ENCODE results near the gene RBFOX1.

The RBFOX1 gene

DNA sequence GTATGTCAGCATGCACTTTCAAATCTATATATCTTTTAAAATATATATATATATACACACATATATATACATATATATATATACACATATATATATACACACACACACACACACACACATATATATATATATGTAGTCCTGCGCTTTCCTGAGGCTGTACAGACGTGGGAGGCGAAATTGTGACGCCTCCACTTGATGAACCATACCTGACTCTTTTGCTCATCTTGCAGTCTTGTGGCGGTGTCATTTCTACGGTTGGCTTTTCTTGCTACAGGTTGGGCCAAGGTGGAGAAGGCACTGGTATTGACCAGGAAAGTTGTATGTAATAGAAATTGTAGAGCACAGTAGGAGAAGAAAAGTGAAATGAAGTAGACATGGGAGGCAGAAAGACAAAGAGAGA lies 88.2 kb downstream of the RBFOX1 start:
- no peak for DNase-seq (ENCODE audit: low spot score)

DNA sequence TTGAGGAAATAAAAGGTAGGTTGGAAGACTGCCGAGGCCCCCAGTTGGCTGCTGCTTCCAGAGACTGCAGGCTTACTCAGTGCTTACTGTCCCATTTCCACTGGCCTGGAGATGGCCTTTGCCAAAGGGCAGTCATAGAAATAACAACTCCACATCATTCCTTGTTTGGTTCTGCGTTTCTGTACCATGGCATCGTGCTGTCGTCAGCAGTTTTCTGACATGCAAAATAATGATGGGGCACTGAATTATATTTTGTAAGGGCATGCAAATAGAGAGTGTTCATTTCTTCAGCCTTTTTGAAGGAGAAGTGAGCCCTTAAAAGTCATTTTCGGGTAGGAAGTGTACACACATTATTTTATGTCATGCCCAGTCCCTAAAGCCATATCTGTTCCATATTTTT lies 88.9 kb downstream of the RBFOX1 start:
- no peak for DNase-seq (ENCODE audit: low spot score)

DNA sequence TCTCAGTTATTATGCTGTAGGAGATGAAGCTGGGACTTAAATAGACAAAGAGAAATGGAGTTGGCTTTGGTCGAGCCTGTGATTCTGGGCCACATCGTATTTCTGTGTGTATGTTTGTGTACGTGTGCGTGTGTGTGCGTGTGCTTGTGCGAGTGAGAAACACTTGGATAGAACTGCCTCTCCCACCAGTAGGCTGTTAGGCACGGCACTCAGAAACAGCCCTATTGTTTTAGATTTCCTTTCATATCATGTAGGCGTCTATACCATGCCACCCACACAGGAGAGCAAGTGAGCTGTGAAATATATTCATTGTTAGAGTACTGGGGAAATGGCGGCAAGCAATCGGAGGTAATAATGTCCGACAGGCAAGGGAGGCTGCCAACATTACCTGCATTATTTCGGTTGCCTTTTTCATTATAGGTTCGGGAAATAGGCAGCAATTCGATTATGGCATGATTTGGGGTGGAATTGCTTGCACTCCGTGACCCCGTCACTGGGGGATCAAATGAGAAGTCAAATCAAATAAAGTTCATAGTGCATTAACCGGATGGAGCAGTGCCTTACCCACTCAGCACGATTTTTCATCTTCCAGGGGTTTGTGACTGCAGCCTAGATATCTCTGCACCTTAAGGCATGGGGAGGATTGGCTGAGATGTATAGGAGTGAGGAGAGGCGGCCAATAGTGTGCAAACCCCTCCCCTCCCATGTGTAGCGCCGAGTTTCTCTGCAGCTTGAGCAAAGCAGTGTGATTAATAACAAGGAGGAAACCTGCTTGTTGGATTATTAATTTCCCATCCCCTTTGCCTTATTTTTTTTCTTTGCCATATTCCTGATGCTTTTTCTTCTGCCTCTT lies 89.6 kb downstream of the RBFOX1 start:
- no peak for DNase-seq (ENCODE audit: low spot score)

- DNase-seq (ENCODE audit: low spot score), result no peak
Observed at GRCh38 chr16:7423434-7424044, 90.9 kb downstream of the RBFOX1 start.

DNA sequence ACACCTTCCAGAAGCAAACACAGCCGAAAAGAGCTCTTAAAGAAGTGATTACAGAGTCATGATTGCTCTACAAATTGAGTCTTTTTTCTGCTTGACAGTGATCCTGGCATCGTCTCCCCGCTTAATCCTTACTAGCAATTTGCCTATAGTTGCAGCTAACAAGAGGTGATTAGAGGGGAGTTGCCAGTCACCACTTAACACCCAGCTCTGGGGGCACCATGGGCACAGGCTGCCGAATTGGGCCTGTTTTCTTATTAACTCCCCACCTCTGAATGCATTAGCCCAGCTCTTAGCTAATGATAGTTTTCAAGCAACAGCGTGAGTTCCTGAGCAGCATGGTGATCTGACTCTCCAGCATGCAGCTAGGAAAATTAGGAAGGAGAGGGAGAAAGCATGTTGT lies 93.5 kb downstream of the RBFOX1 start:
- DNase-seq (ENCODE audit: low spot score), result no peak

DNA sequence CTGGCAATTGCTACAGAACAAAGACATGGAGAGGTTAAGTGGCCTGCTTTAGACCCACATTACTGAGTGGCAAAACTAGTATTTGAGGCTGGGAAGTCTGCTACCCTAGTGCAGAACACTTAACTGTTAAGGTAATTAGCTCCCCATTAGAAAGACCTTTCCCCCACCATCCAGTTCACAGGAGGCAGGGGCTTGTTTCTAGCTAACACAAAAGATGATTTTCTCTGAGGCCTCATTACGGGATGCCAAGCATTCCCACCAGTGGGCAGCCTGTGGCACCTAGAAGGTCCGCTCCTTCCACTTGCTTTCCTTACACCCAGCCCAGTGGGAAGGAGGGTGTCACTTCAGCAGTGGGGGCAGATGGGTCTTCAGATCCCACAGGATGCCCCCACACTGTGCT lies 99.1 kb downstream of the RBFOX1 start:
- DNase-seq (ENCODE audit: low spot score), result no peak

GRCh38 chr16:7436306-7436705 lies 103.7 kb downstream of the RBFOX1 start:
- DNase-seq (ENCODE audit: low spot score), result no peak

GRCh38 chr16:7437135-7437804 lies 104.6 kb downstream of the RBFOX1 start:
- DNase-seq (ENCODE audit: low spot score), result no peak

GRCh38 chr16:7437843-7438242 lies 105.2 kb downstream of the RBFOX1 start:
- DNase-seq (ENCODE audit: low spot score), result no peak

DNA sequence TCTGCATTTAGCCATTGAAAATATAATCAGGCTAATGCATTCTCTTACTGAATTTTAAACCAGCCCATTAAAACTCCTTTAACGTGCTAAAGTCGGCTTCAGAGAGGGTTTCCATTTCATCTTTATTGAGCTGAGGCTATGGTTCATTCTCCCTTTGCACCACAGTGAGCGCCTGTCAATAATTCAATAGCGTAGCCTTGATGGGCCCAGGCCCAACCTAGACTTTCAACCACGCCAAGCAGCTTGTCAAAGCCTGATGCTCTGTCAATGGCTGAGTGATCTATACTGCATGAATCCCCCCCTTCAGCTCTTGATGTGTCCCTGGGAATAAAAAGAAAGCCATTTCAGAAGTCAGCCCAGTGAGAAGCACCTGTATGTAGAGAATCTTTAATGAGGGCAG lies 106.0 kb downstream of the RBFOX1 start:
- no peak for DNase-seq (ENCODE audit: low spot score)

DNA sequence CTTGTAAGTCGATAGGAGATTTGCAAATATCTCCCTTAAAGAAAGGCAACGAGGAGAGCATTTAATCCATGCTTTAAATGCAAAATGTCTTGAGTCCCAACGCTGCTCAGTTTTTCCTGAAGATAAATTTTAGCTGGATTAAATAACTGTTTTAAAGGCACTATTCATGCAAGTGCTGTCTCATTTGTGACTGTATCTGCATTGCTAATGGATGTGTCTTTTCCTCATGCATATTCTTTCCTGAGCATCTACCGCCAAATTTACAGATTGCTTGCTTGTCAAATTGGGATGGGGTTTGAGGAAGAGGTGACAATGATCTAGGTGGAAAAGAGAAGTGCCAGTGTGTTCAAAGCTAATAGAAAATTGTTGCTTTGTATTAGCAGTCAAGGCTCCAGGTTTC lies 106.9 kb downstream of the RBFOX1 start:
- DNase-seq (ENCODE audit: low spot score), result no peak

- no peak for DNase-seq (ENCODE audit: low spot score)
Observed at GRCh38 chr16:7440886-7441400, 108.3 kb downstream of the RBFOX1 start.

DNA sequence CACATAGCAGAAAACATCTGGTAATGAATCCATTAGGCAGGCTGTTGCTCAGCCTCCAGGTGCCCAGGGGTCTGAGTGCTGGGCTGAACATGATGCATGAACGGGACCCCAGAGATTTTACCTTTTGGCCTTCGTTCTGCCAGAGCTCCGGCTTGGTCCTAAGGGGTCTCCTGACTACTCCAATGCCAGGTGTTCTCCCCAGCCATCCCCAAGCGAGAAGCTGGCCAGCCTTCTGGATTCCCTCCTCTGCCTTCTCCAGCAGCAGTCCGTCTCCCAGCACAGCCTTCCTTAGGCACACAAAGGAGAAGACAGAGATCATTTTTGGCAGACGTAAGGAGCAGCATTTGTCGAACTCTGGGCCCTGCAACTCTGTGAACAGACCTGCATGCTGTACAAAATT lies 109.4 kb downstream of the RBFOX1 start:
- no peak for DNase-seq (ENCODE audit: low spot score)

DNA sequence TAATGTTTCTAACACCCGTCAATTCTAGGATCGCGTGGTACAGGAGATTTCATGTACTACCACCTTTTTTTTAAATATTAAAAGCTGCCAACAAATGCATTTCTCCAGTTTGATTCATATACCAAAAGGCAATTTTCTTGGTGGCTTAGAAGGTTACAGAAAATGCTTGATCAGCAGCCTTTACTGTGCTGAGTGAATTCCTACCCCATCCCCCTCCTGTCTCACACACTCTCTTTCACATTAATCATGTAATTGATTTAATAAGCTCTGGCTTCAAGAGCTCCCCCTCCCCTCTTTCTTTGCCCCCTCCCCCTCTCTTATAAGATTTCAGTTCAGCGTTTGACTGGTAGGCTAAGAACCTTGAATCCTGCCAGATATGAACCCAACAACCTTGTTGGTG lies 110.5 kb downstream of the RBFOX1 start:
- DNase-seq (ENCODE audit: low spot score), result no peak

DNA sequence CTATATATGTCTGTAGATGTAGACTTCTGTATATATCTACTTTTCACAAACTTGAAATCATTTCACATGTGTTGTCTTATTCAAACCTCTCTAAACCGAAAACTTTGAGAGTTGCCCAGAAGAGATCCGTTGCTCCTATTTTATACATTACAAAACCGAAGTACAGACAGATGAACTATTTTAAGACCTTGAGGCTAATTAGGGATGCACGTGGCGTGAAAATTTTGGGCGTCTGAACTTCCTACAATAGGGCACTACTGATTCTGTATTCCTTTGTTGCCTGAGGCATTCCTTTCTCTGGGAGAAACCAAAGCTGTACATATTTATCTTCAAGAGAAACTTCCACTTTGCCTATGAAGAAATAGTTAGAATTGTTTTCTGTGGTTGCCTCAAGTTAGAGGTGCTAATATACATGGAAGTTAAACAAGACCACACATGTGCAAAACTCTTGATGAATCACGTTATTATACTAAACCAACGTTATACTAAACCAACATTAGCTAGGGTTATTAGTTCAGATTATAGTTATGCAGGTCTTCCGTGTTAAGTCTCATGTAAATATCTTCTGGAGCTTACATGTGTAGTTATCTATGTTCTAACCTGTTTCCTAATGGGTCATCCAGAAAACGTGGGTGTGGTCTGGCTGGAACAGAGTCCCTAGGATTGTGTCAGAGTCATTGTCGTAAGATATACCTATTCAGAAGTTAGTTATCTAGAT lies 111.2 kb downstream of the RBFOX1 start:
- no peak for DNase-seq (ENCODE audit: low spot score)

- DNase-seq (ENCODE audit: low spot score), result no peak
Observed at GRCh38 chr16:7449306-7449705, 116.7 kb downstream of the RBFOX1 start.

GRCh38 chr16:7449808-7450207 lies 117.2 kb downstream of the RBFOX1 start:
- no peak for DNase-seq (ENCODE audit: low spot score)

- no peak for DNase-seq (ENCODE audit: low spot score)
Observed at GRCh38 chr16:7450440-7450839, 117.8 kb downstream of the RBFOX1 start.

DNA sequence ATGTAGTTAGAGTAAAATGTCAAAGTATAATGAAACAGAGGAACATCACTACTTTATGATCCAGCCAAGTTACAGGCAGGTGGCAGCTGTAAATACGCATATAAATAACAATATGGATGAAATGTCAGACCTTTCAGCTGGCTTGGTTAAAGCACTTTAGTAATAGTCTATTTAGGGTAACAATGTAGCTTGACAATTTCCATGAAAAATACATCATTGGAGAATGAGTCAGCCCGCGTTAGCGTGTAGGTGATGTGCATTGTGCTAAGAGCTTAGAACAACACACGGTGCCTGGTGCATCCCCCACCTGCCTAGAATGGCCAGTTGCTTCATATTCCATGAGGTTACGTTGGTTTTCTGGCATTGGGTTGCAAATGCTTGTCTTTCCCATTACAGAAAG lies 119.4 kb downstream of the RBFOX1 start:
- no peak for DNase-seq (ENCODE audit: low spot score)

DNA sequence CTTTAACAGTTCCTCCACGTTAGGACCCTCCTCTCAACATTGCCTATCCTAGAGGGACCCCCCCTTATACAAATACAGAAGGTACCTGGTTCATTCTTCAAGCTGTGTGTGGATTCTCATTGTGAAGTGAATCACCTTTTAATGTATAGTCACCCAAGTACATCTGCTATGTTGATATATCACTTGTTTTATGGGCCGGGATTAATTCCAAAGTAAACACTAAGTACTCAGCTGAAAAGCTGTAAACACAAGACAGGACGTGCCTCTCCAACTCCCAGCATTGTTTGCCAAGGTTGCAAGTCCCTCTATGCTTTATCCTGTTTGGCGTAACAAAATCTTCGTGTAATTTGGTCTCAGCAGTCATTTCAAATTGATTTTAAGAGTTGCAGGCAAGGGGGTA lies 123.6 kb downstream of the RBFOX1 start:
- no peak for DNase-seq (ENCODE audit: low spot score)

DNA sequence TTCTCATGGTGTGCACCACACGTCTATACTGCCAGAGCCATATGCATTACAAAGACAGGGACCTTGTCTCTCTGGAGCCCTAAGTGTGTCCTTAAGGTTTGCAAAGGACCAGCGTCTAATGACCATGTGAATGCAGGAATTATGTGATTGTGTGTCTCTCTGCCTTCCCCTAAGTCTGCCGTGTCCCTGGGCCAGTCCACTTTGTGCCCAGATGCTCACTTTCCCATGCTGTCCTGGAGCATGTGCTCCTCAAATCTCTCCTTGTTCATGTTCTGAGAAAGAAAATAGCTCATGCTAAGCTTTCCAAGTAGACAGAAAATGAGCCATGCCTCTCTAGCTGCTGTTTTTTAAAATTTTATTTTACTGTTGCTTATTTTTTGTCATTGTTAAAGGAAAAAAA lies 125.5 kb downstream of the RBFOX1 start:
- DNase-seq (ENCODE audit: low spot score), result no peak

DNA sequence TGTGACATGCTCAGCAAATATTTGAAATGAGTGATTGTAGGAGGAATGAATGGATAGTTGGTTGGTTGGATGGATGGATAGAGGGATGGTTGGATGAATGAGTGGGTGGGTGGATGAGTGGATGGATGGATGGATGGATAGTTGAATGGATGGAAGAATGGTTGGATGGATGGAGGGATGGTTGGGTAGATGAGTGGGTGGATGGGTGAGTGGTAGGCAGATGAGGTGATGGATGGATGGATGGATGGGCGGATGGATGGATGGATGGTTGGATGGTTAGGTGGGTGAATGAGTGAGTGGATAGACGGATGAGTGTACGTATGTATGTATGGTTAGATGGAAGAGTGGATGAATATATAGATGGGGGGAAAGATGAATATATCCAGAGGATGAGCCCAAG lies 137.7 kb downstream of the RBFOX1 start:
- no peak for DNase-seq (ENCODE audit: low spot score)

Measured in LoVo (cell line).